ENCODE data around the gene CAPZA2.

CAPZA2 gene

DNA sequence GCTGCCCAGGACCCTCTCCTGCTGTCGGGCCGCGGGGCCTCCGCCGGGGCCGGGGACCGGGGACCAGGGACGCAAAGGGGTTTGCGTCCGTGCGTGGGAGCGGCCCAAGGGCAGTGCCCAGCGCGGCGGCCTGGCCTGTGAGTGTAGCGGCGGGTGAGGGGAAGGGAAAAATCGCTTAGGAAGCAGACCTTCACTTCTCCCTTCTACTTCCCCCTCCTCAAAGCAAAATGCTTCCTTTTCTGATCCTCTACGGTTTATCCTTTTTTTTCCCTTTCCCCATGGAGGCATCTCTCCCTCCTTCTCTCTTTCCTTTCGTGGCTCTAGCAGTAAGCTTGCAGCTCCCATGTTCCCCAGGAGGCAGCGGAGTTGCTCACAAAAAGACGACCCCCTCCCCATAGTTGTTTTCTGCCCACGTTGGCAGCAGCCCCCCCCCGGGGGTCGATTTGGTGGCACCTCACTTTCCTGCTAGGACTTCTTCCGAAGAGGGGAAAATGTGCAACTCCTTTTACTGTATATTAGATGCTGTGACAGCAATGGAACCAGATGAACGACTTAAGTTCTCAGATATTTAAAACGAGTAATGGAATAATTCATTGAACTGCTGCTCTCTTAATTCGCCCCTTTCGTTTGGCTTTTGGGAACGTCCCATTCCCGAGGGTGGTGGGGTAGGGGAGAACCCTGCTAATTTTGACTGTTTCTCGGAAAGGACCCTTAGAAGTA is 724 bp downstream of the CAPZA2 start:
- peak; percentile 6 for DNase-seq

DNA sequence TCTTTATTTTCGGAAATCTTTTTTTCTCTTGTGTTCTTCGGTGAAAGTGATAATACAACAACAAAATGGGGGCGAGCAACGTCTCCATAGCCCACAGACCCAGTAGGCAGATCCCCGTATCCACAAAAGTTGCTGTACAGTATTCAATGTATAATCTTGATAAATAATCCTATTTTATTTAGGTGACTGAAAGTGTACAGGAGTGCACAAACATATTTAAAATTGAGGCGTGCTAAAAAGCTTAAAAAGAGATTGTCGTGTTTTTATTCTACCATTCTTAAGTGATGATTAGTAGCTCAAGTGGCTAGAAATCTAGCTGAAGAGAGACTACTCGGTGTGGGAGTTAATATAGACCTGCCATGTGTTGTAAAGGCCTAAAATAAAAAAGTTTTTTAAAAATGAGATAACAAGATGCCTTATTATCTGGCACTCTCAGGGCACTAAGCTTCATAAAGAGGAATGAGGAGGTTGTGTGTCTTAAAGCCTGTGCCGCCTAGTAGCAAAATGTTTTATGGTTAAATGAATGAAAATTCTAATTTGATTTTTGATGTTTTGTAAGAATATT is 1.6 kb downstream of the CAPZA2 start:
- DNase-seq: no peak

GRCh38 chr7:116871061-116871700 is 8.8 kb downstream of the CAPZA2 start:
- no peak for DNase-seq

DNA sequence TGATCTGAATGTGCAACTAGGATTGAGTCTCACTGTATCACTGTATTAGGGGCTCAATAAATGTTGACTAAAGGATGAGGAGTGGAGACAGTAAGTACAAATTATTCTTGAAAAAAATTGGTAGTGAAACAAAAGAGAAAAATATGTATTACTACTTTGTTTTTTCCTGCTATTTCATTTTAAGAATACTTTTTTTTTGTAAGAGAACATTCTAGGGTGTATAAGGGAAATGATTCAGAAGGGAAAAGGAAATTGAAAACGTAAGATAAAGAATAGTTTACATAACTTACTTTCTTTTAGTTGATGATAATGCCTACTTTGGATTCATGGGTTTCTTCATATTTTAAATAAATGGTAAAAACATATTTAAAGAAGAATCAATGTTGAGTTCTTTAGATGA is 9.6 kb downstream of the CAPZA2 start:
- DNase-seq: no peak

- DNase-seq: no peak
Measured at GRCh38 chr7:116873619-116874018, 11.2 kb downstream of the CAPZA2 start.

- no peak for DNase-seq
Measured at GRCh38 chr7:116876664-116877442, 14.5 kb downstream of the CAPZA2 start.

GRCh38 chr7:116877443-116878217 is 15.2 kb downstream of the CAPZA2 start:
- DNase-seq: no peak

GRCh38 chr7:116884691-116885090 is 22.3 kb downstream of the CAPZA2 start:
- no peak for DNase-seq

GRCh38 chr7:116885724-116886123 is 23.3 kb downstream of the CAPZA2 start:
- no peak for DNase-seq

DNA sequence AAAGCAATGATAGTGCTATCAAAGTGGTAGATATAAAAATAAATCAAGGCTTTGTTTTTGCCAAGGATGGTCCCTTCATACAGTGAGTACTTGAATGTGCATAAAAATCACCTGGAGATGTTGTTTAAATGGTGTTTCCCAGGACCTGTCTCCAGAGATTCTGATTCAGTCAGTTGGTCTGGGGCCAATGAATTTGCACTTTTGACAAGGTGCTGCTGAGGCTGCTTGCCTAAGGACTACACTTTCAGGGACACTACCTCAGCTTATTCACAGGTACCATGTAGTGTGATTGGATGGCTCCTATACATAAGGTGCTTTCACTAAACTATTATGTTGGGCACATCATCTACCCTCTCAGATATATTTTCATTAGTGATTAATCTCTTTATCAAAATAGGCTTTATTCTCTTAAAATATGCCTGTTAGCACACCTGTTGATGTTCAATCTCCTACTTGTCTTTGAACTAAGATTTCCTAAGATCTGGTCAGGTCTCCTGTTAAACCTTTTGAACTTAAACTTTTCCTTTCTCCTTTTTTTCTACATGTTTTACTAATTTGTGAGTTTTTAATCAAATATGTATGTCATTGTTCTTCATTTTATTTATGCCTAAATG is 24.3 kb downstream of the CAPZA2 start:
- DNase-seq: no peak

DNA sequence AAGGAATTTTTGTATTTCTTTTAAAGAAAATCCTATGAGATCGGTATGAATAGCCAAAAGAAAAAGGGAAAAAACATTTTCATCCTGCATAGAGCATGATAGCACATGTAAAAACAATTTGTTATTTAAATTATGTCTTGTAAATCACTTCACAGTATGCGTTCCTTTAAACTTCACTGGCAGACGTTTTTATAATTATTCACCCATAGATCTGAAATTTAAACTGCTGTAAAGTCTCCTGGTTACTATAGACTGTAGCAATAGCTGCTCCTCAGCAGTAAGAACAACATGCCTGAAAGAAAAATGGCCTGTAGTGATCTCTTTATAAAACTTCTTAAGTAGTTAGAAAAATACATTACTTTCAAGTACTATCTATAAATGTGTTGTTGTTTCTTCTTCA is 26.5 kb downstream of the CAPZA2 start:
- DNase-seq: no peak

GRCh38 chr7:116895849-116896248 is 33.5 kb downstream of the CAPZA2 start:
- no peak for DNase-seq

DNA sequence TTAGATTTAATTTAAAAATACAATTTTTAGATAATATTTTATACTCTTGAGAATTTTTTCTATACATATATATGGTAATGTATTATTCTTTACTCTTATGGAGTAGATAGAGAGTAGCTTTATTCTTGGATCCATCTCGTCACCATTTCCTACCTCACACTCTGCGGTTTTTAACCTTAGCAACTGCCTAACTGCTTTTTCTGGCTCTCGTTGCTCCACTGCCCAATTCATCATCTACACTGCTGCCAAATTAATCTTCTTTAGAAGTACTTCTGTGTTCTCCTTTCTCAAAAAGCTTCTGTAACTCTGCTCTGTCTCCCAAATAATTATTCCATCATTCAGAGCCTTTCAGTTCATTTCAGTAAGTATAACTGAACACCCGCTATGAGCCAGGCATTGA is 35.3 kb downstream of the CAPZA2 start:
- no peak for DNase-seq

GRCh38 chr7:116899308-116899707 is 36.9 kb downstream of the CAPZA2 start:
- no peak for DNase-seq

GRCh38 chr7:116901143-116901542 is 38.8 kb downstream of the CAPZA2 start:
- DNase-seq: no peak

- DNase-seq: no peak
Measured at GRCh38 chr7:116902867-116903266, 40.5 kb downstream of the CAPZA2 start.

GRCh38 chr7:116906391-116906790 is 44.0 kb downstream of the CAPZA2 start:
- DNase-seq: no peak

GRCh38 chr7:116910383-116910782 is 48.0 kb downstream of the CAPZA2 start:
- no peak for DNase-seq

GRCh38 chr7:116911801-116912200 is 49.4 kb downstream of the CAPZA2 start:
- no peak for DNase-seq

DNA sequence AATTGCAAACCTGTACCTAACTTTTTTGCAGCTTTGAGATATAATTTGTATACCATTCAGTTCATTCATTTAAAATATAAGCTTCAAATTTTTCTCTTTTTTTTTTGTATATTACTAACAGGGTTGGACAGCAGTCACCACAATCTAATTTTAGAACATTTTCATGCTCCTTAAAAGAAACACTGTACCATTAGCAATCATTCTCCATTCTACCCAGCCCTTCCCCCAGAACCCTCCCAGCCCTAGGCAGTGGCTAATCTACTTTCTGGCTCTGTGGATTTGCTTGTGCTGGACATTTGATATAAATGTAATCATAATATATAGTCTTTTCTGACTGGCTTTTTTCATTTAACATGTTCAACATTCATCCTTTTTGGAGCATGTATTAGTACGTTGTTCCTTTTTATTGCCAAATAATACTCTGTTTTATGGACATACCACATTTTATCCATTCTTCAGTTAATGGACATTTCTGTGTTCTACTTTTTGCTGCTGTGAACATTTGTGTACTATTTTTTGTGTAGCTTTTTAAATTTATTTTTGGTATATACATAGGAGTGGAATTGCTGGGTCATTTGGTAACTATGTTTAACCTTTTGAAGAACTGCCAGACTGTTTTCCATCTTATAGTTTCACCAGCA is 50.0 kb downstream of the CAPZA2 start:
- no peak for DNase-seq

DNA sequence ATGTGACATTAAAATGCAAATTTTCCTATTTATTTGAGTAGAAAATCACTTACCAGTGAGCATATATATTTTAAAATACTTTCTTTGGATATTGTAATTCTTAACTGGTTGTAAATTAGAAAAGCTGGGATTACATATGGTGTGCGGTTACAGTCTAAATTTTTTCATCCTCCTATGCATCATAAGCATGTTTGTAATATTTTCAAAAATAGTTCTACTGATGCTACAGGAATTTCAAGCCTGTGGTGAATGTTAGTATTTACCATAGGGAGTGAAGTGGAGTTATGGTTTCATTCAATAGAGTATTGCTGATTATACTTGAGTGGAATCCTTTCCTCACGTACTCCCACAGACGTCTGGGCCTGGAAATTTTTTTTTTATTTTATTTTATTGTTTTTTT is 56.3 kb downstream of the CAPZA2 start:
- DNase-seq: no peak

GRCh38 chr7:116920359-116920758 is 58.0 kb downstream of the CAPZA2 start:
- no peak for DNase-seq
